HG03354 (cell line): ENCODE results near the gene STEAP2.

Experiments used
- ATAC-seq: cut with Tn5 transposase; IDR thresholded peaks from one replicate; pipeline ENCODE4 v1.9.1; 2021; ENCODE audit warnings: mild to moderate bottlenecking; ENCODE audit not compliant: unreplicated experiment, poor library complexity, severe bottlenecking

STEAP2 gene

GRCh38 chr7:90262438-90262837, 50.9 kb downstream of the STEAP2 start:
- ATAC-seq, result peak; percentile 91

- ATAC-seq, result no peak
Observed at GRCh38 chr7:90266808-90267207, 55.3 kb downstream of the STEAP2 start.

GRCh38 chr7:90267263-90267858, 55.8 kb downstream of the STEAP2 start:
- no peak for ATAC-seq

GRCh38 chr7:90269163-90269562, 57.6 kb downstream of the STEAP2 start:
- no peak for ATAC-seq

GRCh38 chr7:90270431-90271178, 59.1 kb downstream of the STEAP2 start:
- no peak for ATAC-seq

GRCh38 chr7:90271753-90272152, 60.2 kb downstream of the STEAP2 start:
- ATAC-seq, result no peak

- ATAC-seq, result no peak
Observed at GRCh38 chr7:90272242-90272641, 60.7 kb downstream of the STEAP2 start.

- no peak for ATAC-seq
Observed at GRCh38 chr7:90274161-90274560, 62.6 kb downstream of the STEAP2 start.

- no peak for ATAC-seq
Observed at GRCh38 chr7:90276033-90276728, 64.6 kb downstream of the STEAP2 start.
